AG09309 (cell line): Measurements from ENCODE around the gene XAB2.

ENCODE experiments used
- DNase-seq: peaks from one replicate; pipeline ENCODE4 v3.0.0-alpha.2; 2010; ENCODE audit warnings: low read depth
- H3K4me3 ChIP-seq: 2 replicates; pipeline ENCODE4 v1.5.1; 2011; ENCODE audit warnings: mild to moderate bottlenecking, low read depth, low read length, moderate library complexity; ENCODE audit not compliant: control insufficient read depth
- CTCF ChIP-seq: IDR thresholded peaks from 2 replicates; pipeline ENCODE4 v1.5.1; 2011; ENCODE audit warnings: mild to moderate bottlenecking, low read depth, low read length, inconsistent platforms; ENCODE audit not compliant: insufficient read depth, control insufficient read depth; ENCODE audit errors: missing control alignments

XAB2 gene

DNA sequence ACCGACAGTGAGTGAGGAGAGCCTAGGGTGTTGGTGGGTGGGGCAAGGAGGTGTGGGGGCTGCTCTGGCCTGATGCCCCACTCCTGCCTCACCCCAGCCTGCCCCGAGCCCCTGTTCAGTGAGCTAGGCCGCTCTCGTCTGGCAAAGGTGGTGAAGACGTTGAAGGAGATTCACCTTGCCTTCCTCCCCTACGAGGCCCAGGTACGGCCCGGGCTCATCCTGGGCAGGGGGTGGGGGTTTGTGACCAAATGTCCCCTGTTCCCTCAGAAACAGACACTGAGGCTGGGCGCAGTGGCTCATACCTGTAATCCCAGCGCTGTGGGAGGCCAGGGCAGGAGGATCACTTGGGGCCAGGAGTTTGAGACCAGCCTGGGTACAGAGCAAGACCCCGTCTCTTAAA is 11.5 kb upstream of the XAB2 start:
- no peak overlapping the region for H3K4me3 ChIP-seq
- DNase-seq: no peak
- no peak for TF ChIP-seq CTCF

DNA sequence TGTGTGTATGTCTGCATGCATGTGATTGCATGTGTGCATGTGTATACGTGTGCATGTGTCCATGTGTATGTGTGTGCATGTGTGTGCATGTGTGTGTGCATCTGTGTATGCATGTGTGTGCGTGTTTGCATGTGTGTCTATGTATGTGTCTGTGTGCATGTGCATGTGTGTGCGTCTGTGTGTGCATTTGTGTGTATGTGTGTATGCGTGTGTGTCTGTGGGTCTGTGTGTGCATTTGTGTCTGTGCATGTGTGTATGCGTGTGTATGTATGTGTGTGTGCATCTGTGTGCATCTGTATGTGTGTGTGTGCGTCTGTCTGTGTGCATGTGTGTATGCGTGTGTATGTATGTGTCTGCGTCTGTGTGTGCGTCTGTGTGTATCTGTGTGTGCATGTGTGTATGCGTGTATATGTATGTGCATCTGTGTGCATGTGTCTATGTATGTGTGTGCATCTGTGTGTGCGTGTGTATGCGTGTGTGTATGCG is 10.6 kb upstream of the XAB2 start:
- no peak for TF ChIP-seq CTCF
- no peak for DNase-seq

DNA sequence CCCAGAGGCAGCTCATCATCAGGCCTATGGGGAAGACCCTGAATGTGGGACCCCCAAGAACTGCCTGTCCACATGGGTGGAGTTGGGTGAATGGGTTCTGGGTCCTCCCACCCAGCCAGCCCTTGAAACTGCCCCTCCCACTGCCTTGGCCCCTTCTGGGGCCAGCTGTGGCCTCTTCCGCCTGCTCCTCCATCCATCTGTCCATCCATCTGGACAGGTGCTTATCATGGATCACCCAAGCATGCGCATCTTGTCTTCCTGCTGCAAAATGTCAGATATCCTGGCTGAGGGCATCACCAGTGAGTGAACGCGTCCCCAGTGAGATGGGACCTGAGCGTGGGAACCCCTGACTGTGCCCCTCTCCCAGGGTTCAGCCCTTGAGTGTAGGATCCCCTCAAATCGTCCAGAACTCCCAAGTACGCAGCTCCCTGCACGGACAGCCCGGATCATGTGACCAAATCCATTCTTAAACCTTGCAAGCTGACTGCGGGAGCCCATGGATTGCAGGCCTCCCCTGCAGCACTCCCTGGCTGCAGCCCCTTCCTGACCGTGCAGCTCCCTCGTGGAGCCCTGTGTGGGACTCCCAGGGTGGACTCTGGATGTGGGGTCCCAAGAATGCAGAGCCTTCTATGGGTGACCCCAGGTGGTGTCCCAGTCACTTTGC is 9.6 kb upstream of the XAB2 start:
- H3K4me3 ChIP-seq: no peak overlapping the region
- no peak for TF ChIP-seq CTCF
- DNase-seq: no peak

More for the DNA sequence above, 10.6 kb upstream of the XAB2 start:
- H3K4me3 ChIP-seq: no peak overlapping the region

DNA sequence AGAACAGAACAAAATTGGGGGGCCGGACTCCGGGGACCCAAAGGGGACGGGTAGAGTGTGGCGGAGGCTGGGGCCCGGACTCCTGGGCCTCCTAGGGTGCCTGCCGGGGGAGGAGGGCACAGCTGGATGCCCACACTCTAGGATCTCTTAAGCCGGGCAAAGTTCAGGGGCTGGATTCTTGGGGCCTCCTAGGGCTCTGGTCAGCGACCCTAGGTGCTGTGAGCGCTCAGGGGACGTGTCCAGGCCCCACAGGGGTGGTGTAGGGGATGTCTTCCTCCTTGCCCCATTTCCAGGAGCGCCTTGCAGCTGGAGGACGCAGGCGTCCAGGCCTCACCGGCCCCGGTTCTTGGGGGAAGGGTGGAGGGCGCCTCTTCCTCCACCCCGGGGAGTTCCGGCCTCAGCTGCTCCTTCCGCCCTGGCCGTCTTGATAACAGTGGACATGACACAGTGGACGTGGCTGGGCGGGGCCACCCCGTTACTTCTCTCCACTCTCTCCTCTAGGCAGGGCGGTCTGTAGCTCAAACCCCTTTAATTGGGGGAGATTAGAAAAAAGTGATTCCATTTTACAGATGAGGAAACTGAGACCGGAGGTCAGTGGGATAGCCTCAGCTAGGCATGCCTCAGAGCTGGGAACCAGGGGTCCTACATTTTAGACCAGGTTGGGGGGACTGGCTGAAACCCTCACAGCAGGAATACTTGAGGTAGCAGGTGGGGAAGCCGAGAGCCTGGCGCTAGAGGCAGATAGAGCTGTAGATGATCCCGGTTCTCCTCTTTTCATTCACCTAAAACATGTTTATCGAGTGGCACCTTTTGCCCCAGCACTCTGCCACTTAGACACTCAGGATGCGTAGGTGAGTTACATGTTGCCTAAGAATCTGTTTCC is 8.3 kb upstream of the XAB2 start:
- TF ChIP-seq CTCF: no peak
- H3K4me3 ChIP-seq: peak overlapping the region; percentile 4
- DNase-seq: no peak

- peak within 1 kb of the TSS; percentile 4 for H3K4me3 ChIP-seq
- DNase-seq: no peak
- TF ChIP-seq CTCF: no peak
These were observed 7.5 kb upstream of the XAB2 start, which contains the start of gene STXBP2 for GRCh38 chr19:7636691-7637373. Gene STXBP2 (plus strand): TSS chr19:7637110. CDS start chr19:7637150, 40 bp downstream.

- no peak for TF ChIP-seq CTCF
- DNase-seq: no peak
- no peak overlapping the region for H3K4me3 ChIP-seq
These were observed 7.0 kb upstream of the XAB2 start for GRCh38 chr19:7636317-7636690.
